SK-N-MC (cell line): ENCODE measurements around the gene DHRS1.
"Not testable (repeated sequence)": the region's sequence is repeated elsewhere in the genome, so short reads cannot be mapped to it uniquely, and the experiment has no call there.

ENCODE experiments used
- DNase-seq: peaks from one replicate; pipeline ENCODE4 v3.0.0-alpha.2; 2011; ENCODE audit warnings: low read depth, low spot score
- H3K27ac ChIP-seq: fragments of 200-600 bp; sonication (generic); 2 replicates; pipeline ENCODE4 v1.5.1; 2016; ENCODE audit warnings: mixed run types
- H3K36me3 ChIP-seq: fragments of 200-600 bp; sonication (generic); 2 replicates; pipeline ENCODE4 v1.6.1; 2017; ENCODE audit warnings: antibody characterized with exemption, low read length, mixed read lengths; ENCODE audit not compliant: insufficient read depth
- H3K4me3 ChIP-seq: fragments of 200-600 bp; sonication (generic); 2 replicates; pipeline ENCODE4 v1.5.1; 2016
- H3K9ac ChIP-seq: fragments of 200-600 bp; sonication (generic); 2 replicates; pipeline ENCODE4 v1.8.0; 2017; ENCODE audit warnings: mixed run types, mixed read lengths; ENCODE audit not compliant: insufficient read length
- H3K9me3 ChIP-seq: fragments of 200-600 bp; sonication (generic); 2 replicates; pipeline ENCODE4 v1.6.1; 2017; ENCODE audit warnings: low read depth, mild to moderate bottlenecking, antibody characterized with exemption, low read length, moderate library complexity, mixed read lengths
- EZH2 ChIP-seq: fragments of 200-600 bp; sonication (generic); IDR thresholded peaks from one replicate; pipeline ENCODE4 v1.6.1; 2017; ENCODE audit warnings: antibody characterized with exemption
- FOXP2 ChIP-seq: optimal IDR thresholded peaks from 2 replicates; pipeline ENCODE3; 2011; ENCODE audit warnings: mild to moderate bottlenecking, moderate library complexity; ENCODE audit not compliant: insufficient read depth; ENCODE audit errors: extremely low read length, control extremely low read depth
- POLR2AphosphoS5 ChIP-seq: IDR thresholded peaks from 2 replicates; pipeline ENCODE4 v1.6.1; 2012; ENCODE audit warnings: mild to moderate bottlenecking, low read depth, low read length, borderline replicate concordance

Gene DHRS1

GRCh38 chr14:24329736-24330135, 30.2 kb upstream of the DHRS1 start:
- Histone ChIP-seq H3K9ac (no peak overlapping the region), H3K36me3 (no peaks in the 10 kb centered on the region), H3K27ac (no peak overlapping the region), H3K9me3 (no peaks in the 10 kb centered on the region), H3K4me3 (no peak overlapping the region)
- no peak for DNase-seq
- TF ChIP-seq FOXP2: no peak
- no peak for TF ChIP-seq POLR2AphosphoS5
- no peak for TF ChIP-seq EZH2

GRCh38 chr14:24329073-24329663, 29.6 kb upstream of the DHRS1 start:
- no peak overlapping the region for H3K4me3 ChIP-seq
- no peak for DNase-seq
- no peak for TF ChIP-seq POLR2AphosphoS5
- no peaks in the 10 kb centered on the region for H3K36me3 ChIP-seq
- no peak overlapping the region for H3K9ac ChIP-seq
- no peaks in the 10 kb centered on the region for H3K9me3 ChIP-seq
- H3K27ac ChIP-seq: no peak overlapping the region

GRCh38 chr14:24327914-24328313, 28.3 kb upstream of the DHRS1 start:
- H3K9ac ChIP-seq, H3K36me3 ChIP-seq, H3K9me3 ChIP-seq, H3K4me3 ChIP-seq, H3K27ac ChIP-seq, DNase-seq: not testable (repeated sequence)

GRCh38 chr14:24327303-24327702, 27.7 kb upstream of the DHRS1 start:
- TF ChIP-seq POLR2AphosphoS5 (no peak), EZH2 (no peak), FOXP2 (no peak)
- H3K9ac ChIP-seq: no peak overlapping the region
- no peaks in the 10 kb centered on the region for H3K36me3 ChIP-seq
- H3K27ac ChIP-seq: no peak overlapping the region
- H3K4me3 ChIP-seq: no peak overlapping the region
- H3K9me3 ChIP-seq: no peaks in the 10 kb centered on the region
- DNase-seq: no peak

- H3K9me3 ChIP-seq: no peaks in the 10 kb centered on the region
- no peak for DNase-seq
- no peak overlapping the region for H3K9ac ChIP-seq
- no peak overlapping the region for H3K27ac ChIP-seq
- no peaks in the 10 kb centered on the region for H3K36me3 ChIP-seq
- TF ChIP-seq EZH2 (no peak), POLR2AphosphoS5 (no peak), FOXP2 (no peak)
- H3K4me3 ChIP-seq: no peak overlapping the region
Observed at GRCh38 chr14:24325963-24326362, 26.4 kb upstream of the DHRS1 start.

- TF ChIP-seq FOXP2 (no peak), POLR2AphosphoS5 (no peak), EZH2 (no peak)
- Histone ChIP-seq H3K9ac (no peak overlapping the region), H3K36me3 (no peaks in the 10 kb centered on the region), H3K4me3 (no peak overlapping the region), H3K9me3 (no peaks in the 10 kb centered on the region), H3K27ac (no peak overlapping the region)
- no peak for DNase-seq
Observed at GRCh38 chr14:24325041-24325530, 25.5 kb upstream of the DHRS1 start.

- Histone ChIP-seq H3K9me3 (no peaks in the 10 kb centered on the region), H3K27ac (no peak overlapping the region), H3K9ac (no peak overlapping the region), H3K4me3 (no peak overlapping the region), H3K36me3 (no peaks in the 10 kb centered on the region)
- DNase-seq: no peak
- no peak for TF ChIP-seq POLR2AphosphoS5
- no peak for TF ChIP-seq FOXP2
- TF ChIP-seq EZH2: no peak
Observed at GRCh38 chr14:24324024-24324423, 24.4 kb upstream of the DHRS1 start.

- TF ChIP-seq EZH2 (no peak), FOXP2 (no peak), POLR2AphosphoS5 (no peak)
- H3K9me3 ChIP-seq: no peaks in the 10 kb centered on the region
- no peak overlapping the region for H3K27ac ChIP-seq
- no peak for DNase-seq
- no peak overlapping the region for H3K4me3 ChIP-seq
- H3K9ac ChIP-seq: no peak overlapping the region
- no peaks in the 10 kb centered on the region for H3K36me3 ChIP-seq
Observed at GRCh38 chr14:24323341-24323740, 23.8 kb upstream of the DHRS1 start.

GRCh38 chr14:24322672-24323071, 23.1 kb upstream of the DHRS1 start:
- Histone ChIP-seq H3K27ac (no peak overlapping the region), H3K4me3 (no peak overlapping the region), H3K36me3 (no peaks in the 10 kb centered on the region), H3K9me3 (no peaks in the 10 kb centered on the region), H3K9ac (no peak overlapping the region)
- DNase-seq: no peak
- no peak for TF ChIP-seq EZH2
- no peak for TF ChIP-seq FOXP2
- TF ChIP-seq POLR2AphosphoS5: no peak
